HG03439 (cell line): ENCODE measurements around the gene COL11A1.
"Not testable (repeated sequence)": the region's sequence is repeated elsewhere in the genome, so short reads cannot be mapped to it uniquely, and the experiment has no call there.

Experiments used
- ATAC-seq: cut with Tn5 transposase; IDR thresholded peaks from one replicate; pipeline ENCODE4 v1.9.1; 2021; ENCODE audit warnings: mild to moderate bottlenecking, moderate library complexity; ENCODE audit not compliant: unreplicated experiment

COL11A1 gene

DNA sequence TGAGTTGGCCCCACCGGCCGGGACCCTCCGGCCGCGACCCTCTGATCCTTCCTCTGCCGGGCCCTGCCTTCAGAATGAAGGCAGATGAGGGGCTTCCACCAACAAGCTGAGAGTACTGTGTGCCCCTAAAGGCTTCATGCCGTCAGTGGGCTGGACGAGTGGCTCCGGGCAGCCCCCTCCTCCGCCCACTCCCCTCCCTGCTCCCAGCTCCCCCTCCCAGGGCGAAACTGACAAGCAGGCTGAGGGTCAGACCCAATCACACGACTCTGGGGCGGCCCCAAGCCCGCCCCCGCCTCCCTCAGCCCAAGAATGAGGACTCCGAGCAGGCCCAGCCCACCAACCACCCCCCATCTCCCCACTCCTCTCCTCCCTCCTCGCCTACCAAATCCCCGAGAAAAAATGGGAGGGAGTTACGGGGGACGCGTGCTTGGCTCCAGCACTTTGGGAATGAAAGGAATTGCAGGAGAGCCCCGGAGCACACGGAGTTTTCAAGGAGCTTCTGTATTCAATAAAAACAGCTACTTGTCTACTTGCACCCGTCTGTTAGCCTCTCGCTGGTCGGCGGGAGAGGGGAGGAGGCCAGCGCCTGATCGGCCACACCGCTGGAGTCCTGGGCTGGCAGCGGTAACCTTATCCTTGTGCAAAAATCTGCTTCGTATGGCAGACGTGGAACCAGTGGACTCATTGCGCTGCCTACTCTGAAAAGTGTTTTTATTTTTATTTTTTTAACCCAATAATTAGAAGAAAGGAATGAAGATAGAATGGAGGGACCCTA lies at the start of gene COL11A1:
COL11A1 (minus strand) TSS at position 147 of the 775 bp plus-strand sequence. CDS start 344 bp downstream, outside the sequence.
- ATAC-seq = no peak

DNA sequence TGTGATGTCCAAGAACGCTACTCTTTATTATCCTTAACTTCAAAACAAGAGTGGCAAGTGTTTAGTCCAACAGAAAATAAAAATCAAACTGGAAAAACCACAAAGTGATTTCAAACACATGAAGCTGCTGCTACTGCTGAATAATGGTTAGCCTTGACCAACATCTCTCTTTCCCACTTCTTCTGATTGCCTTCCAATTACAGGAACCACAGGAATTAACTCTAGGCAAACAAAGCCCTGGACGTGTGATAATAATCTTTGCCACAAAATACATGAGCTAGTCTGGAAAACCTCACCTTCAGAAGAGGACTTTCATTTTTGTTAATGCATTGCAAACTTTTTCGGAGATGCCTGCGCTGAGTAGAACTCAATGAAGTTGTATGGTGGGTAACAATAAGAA lies 48.6 kb upstream of the COL11A1 start:
- ATAC-seq = no peak

DNA sequence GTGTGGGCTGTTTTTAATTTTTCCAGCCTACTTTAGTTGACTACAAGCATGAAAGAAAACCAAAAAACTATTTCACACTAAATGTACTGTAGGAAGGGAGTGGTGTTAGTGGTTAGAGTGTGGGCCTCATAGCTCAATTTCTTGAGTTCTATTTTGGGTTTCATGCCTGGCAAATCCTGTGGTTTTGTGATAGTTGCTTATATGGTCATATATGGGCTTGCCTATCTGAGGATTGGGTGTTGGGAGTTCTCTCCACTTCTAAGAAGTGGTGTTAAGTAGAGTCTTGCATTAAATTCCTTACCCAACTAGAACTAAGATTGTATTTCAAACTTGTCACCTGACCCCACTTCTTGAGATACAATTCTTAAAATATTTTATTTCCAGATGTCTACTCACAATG lies 37.8 kb upstream of the COL11A1 start:
- ATAC-seq = no peak

DNA sequence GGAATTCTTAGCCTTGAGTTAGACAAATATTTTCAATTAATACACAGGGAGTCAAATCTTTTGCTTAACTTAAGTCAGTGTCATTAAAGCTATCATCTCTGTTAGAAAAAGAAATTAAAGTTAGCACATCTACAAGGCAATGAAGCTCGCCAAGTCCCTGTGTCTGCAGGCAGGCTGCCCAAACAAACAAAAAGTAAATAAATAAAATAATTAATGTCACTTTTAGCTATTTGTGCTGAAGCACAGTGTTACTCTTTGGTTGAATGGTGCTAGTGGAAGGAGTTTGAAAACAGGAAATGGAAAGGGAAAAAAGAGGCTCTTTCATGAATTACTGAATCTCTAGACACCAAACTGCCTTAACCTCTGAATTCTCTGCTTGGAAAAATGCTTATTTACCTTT lies 37.1 kb upstream of the COL11A1 start:
- ATAC-seq = no peak

DNA sequence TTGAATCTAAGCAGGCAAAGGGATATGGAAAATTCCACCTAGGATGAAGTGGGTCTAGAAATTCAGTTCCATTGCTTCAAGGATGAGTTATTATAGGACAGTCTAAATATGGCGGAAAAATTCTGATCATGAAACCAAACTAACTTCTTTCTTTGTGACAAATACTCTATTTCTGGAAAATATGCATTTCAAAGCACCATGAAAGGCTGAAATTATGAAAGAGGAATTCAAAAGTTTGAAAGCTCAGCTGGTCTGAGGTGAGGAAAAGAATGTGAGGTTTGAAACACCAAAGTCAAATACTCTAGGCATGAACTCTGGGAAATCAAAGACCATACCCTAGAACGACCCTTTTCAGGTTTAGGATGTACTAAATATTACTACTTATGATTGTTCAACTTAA lies 36.4 kb upstream of the COL11A1 start:
- no peak for ATAC-seq

DNA sequence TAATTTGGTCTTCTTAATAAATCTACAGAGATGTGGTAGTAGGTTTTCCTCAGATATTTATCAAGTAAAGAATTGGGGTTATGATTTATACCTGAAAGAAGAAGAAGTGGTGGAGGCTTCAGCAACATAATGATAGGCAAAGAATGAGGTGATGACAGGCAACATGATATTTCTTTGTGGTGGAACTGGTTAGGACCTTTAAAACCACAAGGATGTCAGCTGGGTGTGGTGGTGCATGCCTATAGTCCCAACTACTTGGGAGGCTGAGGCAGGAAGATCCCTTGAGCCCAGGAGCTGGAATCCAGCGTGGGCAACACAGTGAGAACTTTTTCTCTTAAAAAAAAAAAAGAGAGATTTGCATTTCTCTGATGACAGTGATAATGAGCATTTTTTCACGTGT lies 34.1 kb upstream of the COL11A1 start:
- ATAC-seq = no peak

DNA sequence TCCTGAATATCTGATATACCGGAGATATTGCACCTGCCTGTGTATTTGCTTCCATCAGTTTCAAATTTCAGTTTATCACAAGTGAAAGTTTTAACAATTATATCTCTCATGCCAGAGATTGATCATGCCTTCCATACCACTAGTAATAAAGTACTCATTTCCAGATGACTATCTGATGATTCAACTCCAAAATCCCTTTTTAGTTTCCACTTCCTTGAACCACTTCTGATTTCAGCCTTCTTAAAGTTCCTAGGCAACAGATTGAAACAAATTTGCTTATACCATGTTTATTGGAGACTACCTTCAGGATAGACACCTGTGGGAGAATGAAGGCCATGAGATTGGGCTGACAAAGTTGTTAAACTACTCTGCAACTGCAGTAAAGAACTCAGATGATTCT lies 21.5 kb upstream of the COL11A1 start:
- ATAC-seq = no peak

DNA sequence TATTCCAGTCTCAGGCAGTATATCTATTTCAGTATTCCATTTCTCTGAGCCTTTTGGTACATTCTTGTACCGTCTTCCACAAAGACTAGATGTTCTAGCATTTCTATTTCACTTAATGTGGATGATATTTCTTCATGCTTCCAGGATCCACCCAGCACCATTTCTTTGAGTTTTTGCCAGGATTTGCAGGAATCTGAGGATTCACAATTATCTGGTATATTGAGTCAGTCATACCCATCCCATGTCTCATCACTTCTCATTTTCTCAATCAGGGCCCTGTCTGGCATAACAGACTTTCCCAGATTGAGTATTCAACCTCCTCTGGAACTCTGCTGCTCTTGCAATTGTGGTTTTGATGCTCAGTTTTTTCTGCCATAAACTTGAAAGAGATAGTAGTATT lies 20.9 kb upstream of the COL11A1 start:
- ATAC-seq = no peak

DNA sequence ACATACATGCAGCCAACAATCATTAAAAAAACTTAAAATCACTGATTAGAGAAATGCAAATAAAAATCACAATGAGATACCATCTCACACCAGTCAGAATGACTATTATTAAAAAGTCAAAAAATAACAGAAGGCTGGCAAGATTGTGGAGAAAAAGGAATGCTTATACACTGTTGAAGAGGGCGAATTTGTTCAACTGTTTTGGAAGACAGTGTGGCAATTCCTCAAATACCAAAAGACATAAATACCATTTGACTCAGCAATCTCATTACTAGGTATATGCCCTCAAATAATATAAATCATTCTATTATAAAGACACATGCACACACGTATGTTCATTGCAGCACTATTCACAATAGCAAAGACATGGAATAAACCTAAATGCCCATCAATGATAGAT lies 19.9 kb upstream of the COL11A1 start:
- not testable (repeated sequence) for ATAC-seq

DNA sequence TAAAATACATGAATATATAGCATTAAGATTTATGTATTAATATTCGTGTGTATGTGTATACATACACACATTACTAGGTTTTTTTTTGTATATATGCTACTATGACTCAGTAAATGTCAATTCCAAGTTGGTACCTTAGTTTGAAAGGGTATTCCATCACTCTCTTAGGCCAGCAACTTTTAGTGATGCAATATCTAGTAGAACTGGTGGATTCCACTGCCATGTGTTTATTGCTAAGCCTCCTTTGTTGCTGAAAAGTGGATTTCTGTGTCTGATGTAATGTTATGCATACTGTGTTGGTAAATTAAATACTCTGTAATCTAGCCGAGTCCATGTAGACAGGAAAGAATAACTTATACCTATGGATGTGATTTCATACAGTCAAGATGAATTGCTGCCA lies 16.9 kb upstream of the COL11A1 start:
- no peak for ATAC-seq

DNA sequence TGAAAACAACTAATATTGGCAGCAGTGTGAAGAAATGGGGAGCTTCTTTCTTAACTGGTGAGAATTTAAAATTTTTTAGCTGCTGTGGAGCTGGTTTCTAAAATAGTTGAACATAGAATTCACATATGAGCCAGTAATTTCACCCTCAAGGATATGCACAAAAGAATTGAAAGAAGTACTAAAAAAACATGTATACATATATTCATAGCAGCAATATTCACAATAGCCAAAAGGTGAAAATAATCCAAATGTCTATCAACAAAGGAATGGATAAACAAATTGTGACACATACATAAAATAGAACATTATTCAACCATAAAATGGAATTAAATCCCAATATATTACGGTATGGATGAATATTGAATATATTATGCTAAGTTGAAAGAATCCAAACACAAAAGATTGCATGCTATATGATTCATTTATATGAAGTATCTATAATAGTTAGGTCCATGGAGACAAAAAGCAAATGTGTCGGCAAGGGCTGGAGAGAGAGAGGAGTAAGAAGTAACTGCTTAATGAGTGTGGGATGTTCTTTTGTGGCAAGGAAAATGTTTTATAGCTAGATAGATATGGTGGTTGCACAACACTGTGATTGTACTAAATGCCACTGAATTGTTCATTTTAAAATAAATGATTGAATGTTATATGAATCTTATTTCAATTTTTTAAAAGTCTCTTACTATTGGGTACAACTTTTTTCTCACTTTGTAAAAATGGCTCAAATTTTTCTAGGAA lies 14.8 kb upstream of the COL11A1 start:
- no peak for ATAC-seq

DNA sequence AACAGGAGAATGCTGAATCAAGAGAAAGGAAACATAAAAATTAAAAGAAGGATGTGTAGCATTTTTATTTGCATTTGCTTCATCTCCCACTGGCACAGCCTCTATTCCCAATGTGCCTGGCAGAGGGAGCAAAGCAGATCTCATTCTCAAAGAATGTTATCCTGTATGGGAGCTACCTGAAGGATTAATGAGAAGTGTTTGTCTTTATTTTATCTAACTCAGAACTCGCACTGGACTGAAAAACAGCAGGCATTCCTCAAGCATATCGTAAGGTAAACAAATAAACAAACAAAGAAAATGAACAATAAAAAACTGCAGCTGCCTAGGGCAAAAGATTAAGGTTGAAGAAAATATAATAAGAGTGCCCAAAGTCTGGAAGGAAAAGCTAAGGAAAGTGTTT lies 12.7 kb upstream of the COL11A1 start:
- no peak for ATAC-seq

DNA sequence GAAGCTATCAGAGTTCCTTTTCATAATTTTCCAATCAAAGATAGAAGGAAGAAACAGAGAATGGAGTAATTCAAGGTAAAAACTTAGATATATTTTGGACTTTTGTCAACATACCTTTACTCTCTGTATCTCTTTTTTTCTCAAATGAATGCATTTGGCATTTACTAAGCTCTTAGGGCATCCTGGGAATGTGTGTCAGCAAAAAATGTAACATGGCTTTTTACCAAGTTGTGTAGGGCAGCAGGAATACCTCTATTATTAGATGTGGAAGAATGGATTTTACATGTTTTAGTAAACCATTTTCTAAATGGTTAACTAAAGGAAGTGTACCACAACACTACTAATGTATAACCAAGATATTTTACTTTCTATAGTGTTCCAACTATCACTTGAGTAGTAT lies 4.2 kb upstream of the COL11A1 start:
- no peak for ATAC-seq

DNA sequence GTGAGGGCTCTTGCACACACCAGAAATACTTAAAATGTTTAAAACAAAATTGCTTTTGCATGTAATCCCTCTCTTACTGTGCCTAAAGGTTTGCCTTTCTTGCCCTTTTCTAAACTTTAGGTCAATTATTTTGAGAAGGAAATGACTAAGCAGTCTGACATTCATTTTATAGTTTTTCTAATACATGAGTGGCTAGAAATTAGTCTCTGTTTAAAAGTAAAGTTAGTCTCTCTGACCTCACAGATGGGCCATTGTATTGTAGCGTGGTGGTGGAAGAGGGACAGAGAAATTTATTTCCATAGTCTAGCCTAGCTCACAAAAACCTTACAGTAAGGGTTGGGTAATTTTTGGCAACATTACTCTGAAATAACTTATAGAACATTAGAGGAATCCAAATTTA lies 3.6 kb upstream of the COL11A1 start:
- ATAC-seq = no peak

DNA sequence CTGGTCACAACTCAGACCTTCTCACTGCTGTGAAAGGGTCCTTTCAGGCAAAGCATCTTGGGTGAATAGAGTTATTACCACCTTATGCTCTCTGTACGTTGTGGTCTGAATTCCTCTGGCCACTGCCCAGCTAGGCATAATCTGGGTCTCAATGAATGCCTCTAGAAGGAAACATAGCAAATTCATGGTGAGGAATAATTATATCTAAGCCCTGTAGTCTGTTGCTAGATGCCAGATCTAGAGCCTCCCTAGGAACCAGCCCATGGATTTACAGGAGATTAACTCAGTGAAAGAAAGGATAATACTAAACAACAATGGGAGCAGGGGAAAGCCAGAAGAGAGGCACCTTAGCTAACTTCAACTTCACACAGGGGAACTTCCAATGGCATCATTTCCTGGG lies 2.4 kb upstream of the COL11A1 start:
- no peak for ATAC-seq

DNA sequence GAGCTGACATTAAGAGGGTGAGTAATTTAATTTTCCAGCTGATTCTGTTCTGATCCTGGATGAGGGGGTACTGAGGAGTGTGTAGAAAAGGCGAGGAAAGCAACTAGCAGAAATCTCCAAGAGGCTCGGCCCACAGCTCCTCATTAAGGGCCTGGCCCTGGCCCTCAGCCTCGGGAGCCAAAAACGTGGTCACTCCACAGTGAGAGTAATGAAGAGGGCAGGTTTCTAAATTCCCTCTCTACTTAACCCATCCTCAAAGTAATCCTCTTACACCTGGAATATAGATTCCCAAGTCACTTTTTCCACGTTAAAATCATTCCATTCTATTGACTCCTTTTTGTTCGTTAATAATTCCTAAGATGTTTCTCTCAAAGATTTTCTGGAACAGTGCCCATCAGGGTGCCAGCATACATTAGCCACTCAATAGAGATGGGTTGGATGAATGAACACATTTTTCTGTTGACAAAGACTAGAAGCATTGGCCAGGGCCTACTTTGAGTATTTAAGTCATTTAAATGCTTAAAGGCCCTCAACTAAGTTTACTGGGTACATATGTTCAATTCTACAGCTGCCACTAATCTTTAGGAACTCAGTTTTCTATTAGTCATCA lies 1.1 kb upstream of the COL11A1 start:
- no peak for ATAC-seq

DNA sequence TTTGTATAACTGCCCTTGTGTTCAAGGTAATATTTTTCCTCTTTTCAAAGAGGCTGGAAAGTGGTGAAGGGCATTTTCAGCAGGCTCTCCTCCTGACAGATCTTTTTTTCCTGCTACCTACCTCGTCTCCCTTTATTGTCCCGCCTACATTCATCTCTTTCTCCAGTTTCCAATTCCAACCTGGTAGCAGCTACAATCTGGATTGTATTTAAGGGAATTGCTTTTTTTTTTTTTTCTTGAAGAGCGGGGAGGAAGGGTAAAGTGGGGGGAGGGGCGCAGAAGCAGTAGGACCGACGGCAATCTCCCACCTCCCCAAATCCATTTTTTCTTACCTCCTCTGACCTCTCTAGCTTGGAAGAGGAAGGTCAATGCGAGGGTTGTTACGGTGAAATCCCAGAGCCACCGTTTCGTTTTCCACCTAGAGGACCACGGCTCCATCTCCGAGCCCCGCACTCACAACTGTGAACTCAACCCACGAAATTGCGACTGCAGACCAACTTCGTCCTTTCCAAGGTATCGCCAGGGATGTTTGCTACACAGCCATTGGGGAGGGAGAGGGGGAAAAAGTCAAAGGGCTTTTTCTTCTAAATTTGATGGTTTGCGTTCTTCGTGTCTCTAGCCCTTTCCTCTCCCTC lies 464 bp downstream of the COL11A1 start:
- ATAC-seq = no peak

DNA sequence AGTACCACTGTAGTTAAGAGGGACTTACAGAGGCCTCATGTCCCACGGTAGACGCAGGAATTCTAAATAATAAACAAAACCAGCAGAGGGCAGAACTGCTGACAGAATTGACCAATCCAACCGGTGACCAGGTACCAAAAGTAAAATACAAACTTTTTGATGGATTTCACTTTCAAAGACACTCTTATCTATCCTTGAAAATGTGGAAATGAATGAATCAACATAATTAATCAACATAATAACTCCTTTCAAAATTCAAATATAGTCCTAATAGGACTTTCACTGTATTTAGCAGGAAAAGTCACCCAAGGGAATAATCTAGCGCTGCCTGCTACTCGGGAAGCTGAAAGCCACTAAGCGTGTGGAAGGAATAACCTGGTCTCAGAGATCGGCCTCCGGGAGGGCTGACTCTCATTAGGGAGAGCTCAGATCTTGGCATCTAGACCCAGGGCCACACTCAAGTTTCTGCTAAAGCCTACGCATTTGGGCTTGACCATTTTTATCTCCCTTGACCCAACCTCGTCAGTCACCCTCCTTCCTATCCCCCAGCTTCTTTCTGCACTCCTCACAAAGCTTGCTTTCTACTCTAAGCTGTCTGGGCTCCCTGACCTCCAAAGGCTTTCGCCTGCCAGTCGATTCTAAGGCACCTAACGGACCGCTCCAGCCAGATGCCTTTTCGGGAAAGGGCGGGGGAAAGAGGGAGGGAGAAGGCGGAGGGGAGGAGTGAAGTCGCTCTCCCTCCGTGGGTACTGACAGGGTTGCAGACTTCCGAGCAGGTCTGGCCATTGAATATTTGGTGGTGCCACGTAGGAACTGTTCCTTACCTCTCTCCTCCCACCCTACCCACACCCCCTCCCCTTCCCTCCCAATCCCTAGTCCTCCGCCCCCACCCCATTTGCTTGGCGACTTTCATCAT lies 1.6 kb downstream of the COL11A1 start:
- peak; percentile 73 for ATAC-seq

DNA sequence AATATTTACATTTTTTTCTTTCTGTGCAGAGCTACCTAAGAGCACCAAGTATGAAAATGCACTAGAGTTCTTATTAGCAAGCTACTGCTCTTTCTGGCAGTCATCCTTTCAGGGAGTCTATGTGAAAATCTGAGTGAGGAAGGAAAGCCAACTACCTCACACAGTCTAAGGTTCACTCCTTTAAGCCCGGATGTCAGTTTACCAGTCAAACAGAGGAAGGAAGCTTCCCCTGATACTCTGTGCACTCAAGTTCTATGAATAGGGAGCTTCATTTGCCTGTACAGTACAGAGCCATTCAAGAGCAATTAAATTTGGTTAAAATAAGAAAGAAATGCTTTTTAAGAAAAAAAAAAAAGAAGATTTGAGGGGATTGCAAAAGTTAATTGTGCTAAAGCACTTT lies 6.9 kb downstream of the COL11A1 start:
- ATAC-seq = no peak

DNA sequence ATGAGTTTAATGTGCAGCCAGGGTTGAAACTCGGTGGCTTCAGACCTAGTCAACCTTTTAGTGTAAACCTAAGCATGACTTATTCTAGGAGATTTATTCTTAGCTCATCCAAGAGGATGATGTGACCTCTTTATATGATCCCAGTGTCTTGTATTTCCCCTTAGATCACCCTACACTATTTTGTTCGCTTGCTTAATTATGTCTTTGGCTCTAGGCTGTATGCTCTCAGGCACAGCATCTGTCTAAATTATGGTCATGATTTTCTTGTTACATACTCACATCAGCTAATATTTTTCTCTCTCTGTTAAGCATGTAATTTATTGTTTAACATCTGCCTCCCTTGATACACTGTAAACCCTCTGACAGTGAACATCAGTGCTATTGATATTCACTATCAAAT lies 19.1 kb downstream of the COL11A1 start:
- no peak for ATAC-seq

DNA sequence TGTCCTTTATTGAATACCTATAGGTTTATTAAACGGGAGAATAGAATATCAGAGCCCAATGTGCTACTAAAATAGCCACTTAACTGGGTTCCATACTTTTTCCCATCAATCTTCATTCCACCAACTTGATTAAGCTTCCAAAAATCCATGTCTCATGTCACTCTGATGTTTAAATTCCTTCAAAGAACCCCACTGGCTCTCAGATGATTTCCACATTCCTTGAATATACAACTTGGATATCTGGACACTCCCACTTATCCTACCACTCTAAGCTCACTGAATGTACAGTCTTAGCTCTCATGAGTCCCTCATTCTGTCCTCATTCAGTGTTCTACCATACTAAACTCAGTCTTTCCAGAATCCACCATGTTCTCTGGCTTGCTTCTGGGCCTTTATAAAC lies 21.1 kb downstream of the COL11A1 start:
- no peak for ATAC-seq
